Measurements from ENCODE around the gene PRKCE.

PRKCE gene

GRCh38 chr2:46158661-46159060 lies 507.2 kb downstream of the PRKCE start:
- DNase-seq, result no peak

DNA sequence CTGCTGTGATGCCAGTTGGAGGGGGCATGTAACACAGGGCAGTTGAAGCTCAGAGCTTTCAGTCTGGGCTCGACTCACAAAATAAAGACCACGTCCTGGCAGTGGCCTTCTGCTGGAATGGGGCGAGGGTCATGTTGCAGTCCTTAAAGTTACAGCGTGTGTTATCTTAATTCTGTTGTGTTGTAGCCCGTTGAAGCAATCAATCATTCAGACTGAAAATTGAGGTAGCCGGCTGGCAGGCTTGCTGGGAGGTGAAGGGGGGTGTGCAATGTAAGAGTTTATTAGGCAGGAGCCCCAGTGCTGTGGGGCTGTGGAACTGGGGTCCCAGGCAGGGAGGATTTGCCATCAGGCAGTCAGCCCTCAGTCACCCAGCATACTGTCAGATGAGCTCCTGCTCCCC lies 508.9 kb downstream of the PRKCE start:
- no peak for DNase-seq

DNA sequence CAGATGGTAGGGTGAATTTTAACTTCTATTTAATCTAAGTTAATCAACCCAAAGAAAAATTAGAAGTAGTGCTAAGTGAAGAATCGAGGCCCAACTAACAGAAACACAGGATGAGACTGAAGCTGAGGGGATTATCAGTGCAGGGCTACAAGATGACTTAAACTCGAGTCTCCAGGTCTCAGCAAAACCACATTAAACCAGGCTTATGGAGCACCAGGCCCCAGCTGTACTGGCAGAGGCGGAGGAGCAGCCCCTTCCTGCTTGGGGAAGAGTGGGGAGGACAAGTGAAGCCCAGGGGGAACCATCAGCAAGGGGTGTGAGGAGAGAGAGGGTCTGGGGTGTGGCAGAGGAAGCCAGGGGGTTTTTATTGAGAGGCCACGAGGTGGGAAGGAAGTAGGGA lies 509.8 kb downstream of the PRKCE start:
- no peak for DNase-seq

DNA sequence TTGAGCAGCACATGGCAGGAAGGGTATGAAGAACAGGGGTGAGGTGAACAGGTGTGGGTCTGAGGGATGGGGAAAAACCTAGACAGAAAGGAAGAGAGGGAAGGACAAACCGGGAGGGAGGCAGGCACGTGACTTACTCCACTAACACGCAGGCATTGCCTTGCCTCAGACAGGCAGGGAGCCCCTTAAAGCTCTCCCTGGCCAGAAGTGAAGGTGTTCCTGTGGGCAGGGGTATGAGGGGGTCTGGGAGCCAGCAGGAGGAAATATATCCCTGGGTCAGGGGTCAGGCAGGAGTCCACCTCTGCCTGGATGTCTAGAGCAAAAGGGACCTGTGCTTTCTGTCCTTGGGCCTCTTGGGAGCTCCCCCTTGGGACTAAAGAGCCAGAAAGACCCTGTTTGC lies 510.4 kb downstream of the PRKCE start:
- no peak for DNase-seq

DNA sequence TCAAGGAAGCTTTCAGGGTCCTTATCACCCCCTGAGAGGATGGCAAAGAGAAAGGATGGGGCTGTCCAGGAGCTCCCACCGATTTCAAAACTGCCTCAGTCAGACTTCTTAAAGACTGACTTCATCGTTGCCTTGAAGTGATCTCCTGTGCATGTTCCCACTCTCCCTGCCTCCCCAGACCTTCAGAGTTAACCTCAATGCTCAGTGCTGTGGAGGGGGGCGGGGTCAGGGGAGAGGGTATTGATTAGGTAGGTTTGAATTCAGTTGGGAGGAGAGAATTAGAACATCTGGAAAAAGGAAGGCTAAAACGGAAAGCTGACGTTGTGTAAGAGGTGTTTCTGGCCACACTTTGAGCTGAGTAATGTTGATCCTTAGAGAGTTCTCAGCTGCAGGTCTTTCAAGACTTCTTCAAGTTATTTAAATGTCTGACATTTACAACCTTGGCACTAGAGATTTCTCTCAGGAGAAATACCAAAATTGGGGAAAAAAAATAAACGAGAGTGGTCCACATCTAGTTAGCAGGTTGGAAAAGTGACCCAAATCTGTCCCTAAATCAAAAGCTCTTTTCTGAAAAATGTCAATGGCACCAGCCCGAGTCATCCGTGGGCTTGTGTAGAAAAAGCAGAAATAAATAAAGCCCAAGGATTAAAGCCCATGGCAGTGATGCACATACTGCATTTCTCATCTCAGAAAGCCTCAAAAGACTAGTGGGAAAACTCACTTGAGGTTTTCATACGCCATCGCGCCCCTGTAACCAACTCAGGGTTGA lies 511.0 kb downstream of the PRKCE start:
- no peak for DNase-seq

- no peak for DNase-seq
Observed at GRCh38 chr2:46163098-46163430, 511.6 kb downstream of the PRKCE start.

DNA sequence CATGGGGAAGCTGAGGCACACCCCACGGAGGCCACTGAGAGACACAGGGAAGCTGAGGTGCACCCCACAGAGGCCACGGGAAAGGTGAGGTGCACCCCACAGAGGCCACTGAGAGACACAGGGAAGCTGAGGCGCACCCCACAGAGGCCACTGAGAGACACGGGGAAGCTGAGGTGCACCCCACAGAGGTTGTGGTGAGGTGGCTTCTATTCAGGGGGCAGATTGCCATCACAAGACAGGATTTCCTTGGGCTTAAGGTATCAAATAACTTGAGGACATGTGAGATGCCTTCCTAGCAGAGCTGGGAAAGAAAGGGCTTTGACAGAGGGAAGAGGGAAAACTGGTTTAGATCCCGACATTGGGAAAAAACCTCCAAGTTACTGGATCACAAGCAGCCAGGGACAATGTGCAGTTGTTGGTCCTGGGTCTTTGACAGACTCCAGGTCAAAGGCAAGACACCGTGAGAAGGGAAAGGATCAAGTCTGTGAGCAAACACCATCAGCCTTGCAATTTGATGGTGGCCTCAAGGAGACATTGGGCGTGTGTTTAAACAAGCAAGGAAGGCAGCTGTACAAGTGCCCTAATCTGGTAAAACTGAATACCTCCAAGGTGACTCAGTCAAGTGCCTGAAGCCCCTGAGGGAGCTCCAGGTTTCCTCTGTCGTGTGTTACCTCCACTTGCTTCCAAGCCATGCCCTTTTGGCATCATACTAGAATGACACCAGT lies 512.5 kb downstream of the PRKCE start:
- DNase-seq, result no peak

DNA sequence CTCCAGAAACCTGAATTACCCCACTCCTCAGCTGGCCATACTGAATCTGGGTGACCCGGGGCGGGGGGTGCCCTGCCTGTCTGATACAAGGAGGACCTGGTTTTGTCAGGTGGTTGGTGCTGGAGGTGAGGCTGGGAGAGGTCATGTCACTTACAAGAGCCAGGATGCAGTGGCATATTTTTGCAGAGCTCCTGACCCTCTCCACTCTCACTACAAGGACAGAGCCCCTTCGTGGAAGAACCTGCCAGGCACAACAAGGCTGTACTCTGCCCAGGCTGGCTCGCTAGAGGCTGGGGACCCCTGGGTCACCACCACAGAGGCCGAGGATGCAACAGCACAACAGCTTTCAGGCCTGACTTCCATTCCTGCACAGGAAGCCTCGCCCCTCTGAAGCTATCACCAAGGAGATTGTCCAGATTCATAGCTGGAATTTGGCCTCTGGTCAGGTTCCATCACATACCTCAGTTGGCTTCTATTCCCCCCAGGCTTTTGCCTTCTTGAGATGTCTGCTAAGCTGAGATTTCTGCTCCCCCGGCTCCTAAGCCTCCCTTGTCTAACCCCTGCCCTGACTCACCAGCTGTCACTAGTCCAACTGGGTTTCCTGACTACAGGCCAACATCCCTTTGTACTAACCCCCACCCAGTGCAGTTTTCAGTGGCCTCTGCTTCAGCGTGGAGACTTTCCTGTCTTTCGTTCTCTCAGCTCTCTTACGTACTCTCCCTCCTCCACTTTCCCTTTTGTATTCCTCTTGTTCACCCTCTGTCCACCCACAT lies 513.2 kb downstream of the PRKCE start:
- DNase-seq, result peak in 19 of 51 donors; percentile 6 to 65 (median 23)

- no peak for DNase-seq
Observed at GRCh38 chr2:46165916-46166315, 514.4 kb downstream of the PRKCE start.

DNA sequence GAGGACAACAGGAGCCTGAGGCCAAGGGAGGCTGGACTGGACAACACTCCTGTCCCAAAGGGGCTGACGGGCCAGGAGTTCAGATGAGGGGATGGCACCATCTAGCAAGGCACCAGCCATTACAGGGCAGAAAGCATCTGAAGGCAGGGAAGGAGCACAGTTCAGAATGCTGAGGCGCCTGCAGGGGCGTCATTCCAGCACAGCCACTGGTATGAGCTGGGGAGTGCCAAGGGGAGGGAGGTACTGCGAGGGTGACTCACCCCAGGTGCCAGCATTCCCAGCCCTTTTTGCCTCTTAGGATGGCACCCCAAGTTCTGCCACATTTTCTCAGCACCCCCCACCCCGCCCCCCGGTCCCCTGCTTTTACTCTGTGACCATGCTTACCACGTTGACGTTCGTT lies 515.9 kb downstream of the PRKCE start:
- DNase-seq, result no peak

DNA sequence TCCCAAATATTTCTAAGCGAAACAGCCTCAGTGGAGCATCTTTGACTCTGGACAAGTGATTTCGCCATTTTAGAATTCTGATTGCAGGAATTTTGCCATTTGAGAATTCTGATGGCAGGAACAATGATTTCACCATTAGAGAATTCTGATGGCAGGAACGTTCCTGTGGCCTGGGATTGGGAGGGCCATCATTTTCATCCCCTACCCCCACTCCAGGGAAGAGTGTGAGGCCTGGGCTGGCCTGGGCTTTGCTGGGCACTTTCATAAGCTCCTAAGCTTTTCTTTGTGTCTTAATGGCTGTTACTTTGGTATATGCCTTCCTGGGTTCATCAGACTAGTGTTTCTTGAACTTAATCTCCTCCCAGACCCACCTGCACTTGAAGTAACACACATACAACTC lies 516.4 kb downstream of the PRKCE start:
- DNase-seq, result no peak

DNA sequence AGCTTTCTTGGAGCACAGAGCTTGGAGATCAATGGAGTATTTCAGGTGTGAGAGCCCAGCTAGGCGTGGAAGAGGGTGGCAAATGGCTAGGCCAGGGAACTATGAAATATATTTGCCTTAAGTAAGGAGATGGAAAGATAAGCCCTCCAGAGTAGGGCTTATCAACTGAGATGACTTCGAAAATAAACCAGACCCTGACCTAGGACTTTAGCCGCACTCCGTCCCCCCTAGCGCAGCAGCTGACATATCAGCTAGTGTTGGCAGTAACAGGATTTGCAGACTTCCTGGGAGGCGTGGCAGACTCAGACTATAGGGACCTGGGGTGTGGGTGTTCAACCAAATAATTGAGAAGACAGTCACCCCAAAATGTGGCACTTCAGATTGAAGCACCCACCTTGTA lies 518.0 kb downstream of the PRKCE start:
- DNase-seq, result no peak

DNA sequence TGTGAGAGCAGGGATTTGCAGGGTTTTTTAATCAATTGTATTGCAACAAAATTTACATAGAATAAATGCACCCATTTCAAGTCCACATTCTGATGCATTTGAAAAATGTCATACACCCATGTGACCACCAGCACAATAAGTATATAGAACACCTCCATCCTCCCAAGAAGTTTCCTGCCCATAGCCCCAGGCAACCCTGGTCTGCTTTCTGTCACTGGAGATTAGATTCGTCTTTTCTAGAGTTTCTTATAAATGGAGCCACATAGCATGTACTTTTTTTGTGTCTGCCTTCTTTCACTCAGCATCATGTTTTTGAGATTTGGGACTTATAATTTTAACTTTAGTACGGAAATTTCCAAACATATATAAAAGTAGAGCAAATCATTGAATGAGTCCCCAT lies 518.6 kb downstream of the PRKCE start:
- no peak for DNase-seq

DNA sequence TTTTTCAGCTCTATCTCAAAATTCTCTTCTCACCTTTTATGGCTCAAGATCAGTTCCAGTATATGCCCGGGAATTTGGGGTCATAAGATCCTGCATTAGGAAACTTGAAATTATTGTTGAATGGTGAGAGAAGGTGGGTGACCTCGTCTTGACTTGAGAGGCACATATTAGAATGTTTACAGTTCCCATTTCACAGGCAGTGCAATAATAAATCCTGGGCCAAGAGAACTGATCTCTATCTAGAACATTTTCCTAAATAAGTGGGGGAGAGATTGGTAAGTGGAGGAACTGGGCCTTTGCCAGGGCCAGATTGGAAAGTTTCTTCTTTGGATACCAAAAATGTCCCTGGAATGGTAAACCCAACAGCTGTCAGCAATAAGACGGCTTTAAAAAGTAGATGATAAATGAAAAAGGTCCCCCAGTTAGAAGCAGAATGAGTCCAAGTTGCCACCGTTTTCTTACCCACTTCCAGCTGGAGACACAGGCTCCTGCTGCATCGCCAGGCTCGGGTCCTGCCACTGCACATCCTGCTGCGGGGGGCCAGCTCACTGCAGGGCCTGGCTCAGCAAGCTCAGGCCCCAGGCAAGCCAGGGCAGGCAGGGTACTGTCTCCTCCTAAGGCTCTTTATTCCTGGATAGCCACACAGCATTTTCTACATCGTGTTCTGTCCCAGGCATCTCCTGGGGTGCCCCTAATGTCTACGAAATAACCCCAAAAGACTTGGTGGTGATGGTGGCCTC lies 519.3 kb downstream of the PRKCE start:
- no peak for DNase-seq

GRCh38 chr2:46171411-46171953 lies 520.0 kb downstream of the PRKCE start:
- no peak for DNase-seq

DNA sequence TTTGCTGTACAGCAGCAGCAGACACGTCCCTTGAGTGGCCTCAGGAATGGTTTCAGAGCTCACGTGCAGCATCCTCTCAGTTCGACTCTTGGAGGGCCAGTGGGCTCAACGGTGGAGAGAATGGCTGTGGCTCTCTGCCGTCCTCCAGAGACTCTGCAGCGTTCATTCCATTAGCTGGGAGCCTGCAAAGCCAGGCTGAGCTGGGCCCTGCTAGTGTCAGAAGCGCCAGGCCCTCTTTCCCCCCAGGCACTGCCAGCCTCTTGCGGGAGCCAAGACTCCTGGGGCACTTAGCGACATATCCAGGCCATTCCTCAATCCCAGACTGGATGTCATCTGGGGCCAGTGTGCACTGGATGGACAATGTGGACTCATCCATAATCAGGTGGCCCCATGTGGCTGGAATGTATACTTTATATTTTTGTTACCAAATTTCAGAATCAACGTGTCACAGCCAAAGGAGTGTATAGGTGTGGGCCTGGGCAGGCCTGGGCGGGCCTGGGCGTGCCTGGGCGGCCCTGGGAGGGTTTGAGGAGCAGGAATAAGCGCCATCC lies 520.6 kb downstream of the PRKCE start:
- DNase-seq, result no peak

- no peak for DNase-seq
Observed at GRCh38 chr2:46173030-46173429, 521.6 kb downstream of the PRKCE start.

- DNase-seq, result no peak
Observed at GRCh38 chr2:46173636-46174250, 522.3 kb downstream of the PRKCE start.

- no peak for DNase-seq
Observed at GRCh38 chr2:46174345-46175170, 523.1 kb downstream of the PRKCE start.

DNA sequence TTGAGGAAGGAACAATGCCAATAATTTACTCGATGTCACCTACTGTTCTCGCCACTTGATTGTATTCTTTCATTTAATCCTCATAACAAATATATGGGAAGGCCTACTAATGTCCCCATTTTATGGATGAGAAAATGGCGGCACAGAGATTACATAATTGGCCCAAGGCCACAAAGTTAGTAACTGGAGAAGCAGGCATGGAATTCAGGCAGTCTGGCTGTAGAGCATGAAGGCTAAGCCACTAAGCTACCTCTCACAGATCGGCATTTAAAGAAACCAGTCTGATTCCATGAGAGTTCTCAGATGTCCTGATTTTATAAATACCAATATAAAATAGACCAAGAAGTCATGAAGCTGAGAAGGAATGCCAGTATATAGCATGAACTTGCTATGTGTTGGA lies 523.9 kb downstream of the PRKCE start:
- no peak for DNase-seq
